Measurements from ENCODE around the gene C1QTNF3. TPM values are rescaled to one million over a fixed set of nuclear protein-coding genes. Genes with fewer than 3 reads are reported as not detected.

The C1QTNF3 gene
- total and polyA plus RNA-seq, 2 of the 8 experiments (the other 6 are each of a cell fraction or from before 2014, with no cell fraction given), result 1.0 to 1.2 TPM

DNA sequence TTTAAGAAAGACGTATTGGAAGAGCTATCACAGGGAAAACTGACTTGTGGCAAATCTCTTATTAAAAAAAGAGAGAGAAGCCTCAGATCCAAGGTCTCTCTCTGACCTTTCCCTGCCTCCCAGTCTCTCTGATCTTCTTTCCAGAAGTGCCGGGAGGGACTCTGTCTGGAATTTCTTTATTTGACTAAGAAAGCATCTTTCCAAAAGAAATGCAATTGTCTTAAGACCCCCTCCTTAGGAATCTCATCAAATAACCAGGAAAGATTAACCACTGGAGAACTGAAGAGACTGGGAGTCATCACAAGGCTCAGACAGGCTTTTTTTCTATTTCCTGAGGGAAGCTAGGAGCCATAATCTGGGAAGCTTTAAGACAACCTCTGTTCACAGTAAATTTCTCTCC lies 4.6 kb downstream of the C1QTNF3 start:
- no peak overlapping the region for H2BK15ac ChIP-seq (ENCODE audit: low read length)
- no peak overlapping the region for H3K23ac ChIP-seq (ENCODE audit: insufficient read length)
- H3K23me2 ChIP-seq (ENCODE audit: low read depth, low read length), result no peaks in the 10 kb centered on the region
- CTCF ChIA-PET (ENCODE audit: partially characterized antibody), result interaction anchor here (1.0 to 1.8 kb wide), 2 partner anchors 18 to 41 kb away, joined by 3 to 7 read pairs; no protein-coding TSS in a partner anchor
- H4K91ac ChIP-seq (replicated peaks; ENCODE audit: insufficient read length, low read length), result no peak overlapping the region
- no peaks in the 10 kb centered on the region for H3K4me1 ChIP-seq (replicated peaks in 1 of 4; ENCODE audit: control insufficient read depth in 3 of 4, insufficient read depth in 4 of 4, low read length in 3 of 4)
- no peak overlapping the region for H3K56ac ChIP-seq (replicated peaks; ENCODE audit: insufficient read length, low read depth, low read length)
- H4K8ac ChIP-seq (ENCODE audit: extremely low read depth, insufficient read depth, low read length), result no peak overlapping the region
- H2BK5ac ChIP-seq (ENCODE audit: low read depth, low read length), result no peak overlapping the region
- H3K36me3 ChIP-seq (ENCODE audit: control insufficient read depth in 2 of 4, insufficient read depth in 4 of 4, low read length in 3 of 4), result no peaks in the 10 kb centered on the region; a peak in 1 of 8 replicates
- H4K20me1 ChIP-seq (replicated peaks in 1 of 2; ENCODE audit: control insufficient read depth in 1 of 2, insufficient read depth in 2 of 2, low read length in 2 of 2), result no peaks in the 10 kb centered on the region
- H3K27ac ChIP-seq (ENCODE audit: low read depth, low read length), result no peak overlapping the region
- H2AFZ ChIP-seq (ENCODE audit: low read length), result no peak overlapping the region
- H3K4ac ChIP-seq (replicated peaks; ENCODE audit: insufficient read length, low read depth, low read length), result no peak overlapping the region
- TF ChIP-seq RXRA (IDR thresholded peaks at IDR 0.05; ENCODE audit: insufficient read depth, low read depth, low read length), result no peak
- no peak for TF ChIP-seq FOSL1 (IDR thresholded peaks at IDR 0.05; ENCODE audit: insufficient read depth, low read depth, low read length)
- no peak for TF ChIP-seq MAX (IDR thresholded peaks at IDR 0.05)
- no peak for TF ChIP-seq EZH2 (IDR thresholded peaks at IDR 0.05; ENCODE audit: low read depth, low read length, severe bottlenecking)
- no peak for TF ChIP-seq HDAC6 (IDR thresholded peaks at IDR 0.05; ENCODE audit: low read depth, low read length)
- no peak for TF ChIP-seq CHD2 (IDR thresholded peaks at IDR 0.05; ENCODE audit: low read length)
- no peak overlapping the region for H3K14ac ChIP-seq (ENCODE audit: insufficient read length)
- no peak overlapping the region for H2AK5ac ChIP-seq (ENCODE audit: low read depth, low read length)
- no peak overlapping the region for H3K4me2 ChIP-seq (ENCODE audit: insufficient read depth in 1 of 2, low read depth in 2 of 2, low read length in 2 of 2)
- H2BK120ac ChIP-seq (replicated peaks; ENCODE audit: low read depth, low read length), result no peak overlapping the region
- FAIRE-seq, result no peak
- H3K79me1 ChIP-seq (ENCODE audit: low read depth, low read length), result no peaks in the 10 kb centered on the region
- H3K9me3 ChIP-seq (ENCODE audit: insufficient read depth in 2 of 2, low read depth in 1 of 2, low read length in 1 of 2), result no peaks in the 10 kb centered on the region
- H3K9ac ChIP-seq (replicated peaks in 1 of 4; ENCODE audit: extremely low read depth in 1 of 4, low read depth in 3 of 4, low read length in 3 of 4), result no peak overlapping the region
- 70% methylated on average over 2 of the region's 2 CpGs; no CpG with 5 or more reads in 1 of the 2 experiments for WGBS, 2 experiments (ENCODE audit: extremely low coverage in 1 of 2, insufficient coverage in 1 of 2, insufficient read length in 1 of 2, insufficient replicate concordance in 2 of 2, low coverage in 1 of 2, low lambda C conversion rate in 2 of 2, missing lambda C conversion rate in 1 of 2)
- H3K79me2 ChIP-seq (ENCODE audit: control insufficient read depth in 1 of 2, insufficient read depth in 2 of 2, low read length in 2 of 2), result no peaks in the 10 kb centered on the region
- POLR2A ChIA-PET (ENCODE audit: partially characterized antibody), result no interaction called here
- no peak overlapping the region for H4K5ac ChIP-seq (ENCODE audit: insufficient read length, low read depth, low read length)
- H3K4me3 ChIP-seq (ENCODE audit: extremely low read depth in 1 of 4, insufficient read depth in 2 of 4, low read depth in 3 of 4, low read length in 4 of 4), result no peak overlapping the region
- H3K27me3 ChIP-seq (replicated peaks in 1 of 4; ENCODE audit: control insufficient read depth in 3 of 4, extremely low read depth in 1 of 4, insufficient read depth in 3 of 4, low read length in 3 of 4), result no peaks in the 10 kb centered on the region
- H2BK20ac ChIP-seq (ENCODE audit: low read length), result no peak overlapping the region
- H3K18ac ChIP-seq (ENCODE audit: extremely low read depth, low read length), result no peak overlapping the region
- no peak overlapping the region for H2BK12ac ChIP-seq (ENCODE audit: low read depth, low read length)
- DNase-seq (ENCODE audit: low read depth in 1 of 2, low spot score in 2 of 2), result no peak
